HG03095 (cell line): ENCODE data around the gene NMUR1.

Experiments used
- ATAC-seq: cut with Tn5 transposase; IDR thresholded peaks from one replicate; pipeline ENCODE4 v1.9.1; 2021; ENCODE audit warnings: moderate library complexity; ENCODE audit not compliant: unreplicated experiment

NMUR1 gene

DNA sequence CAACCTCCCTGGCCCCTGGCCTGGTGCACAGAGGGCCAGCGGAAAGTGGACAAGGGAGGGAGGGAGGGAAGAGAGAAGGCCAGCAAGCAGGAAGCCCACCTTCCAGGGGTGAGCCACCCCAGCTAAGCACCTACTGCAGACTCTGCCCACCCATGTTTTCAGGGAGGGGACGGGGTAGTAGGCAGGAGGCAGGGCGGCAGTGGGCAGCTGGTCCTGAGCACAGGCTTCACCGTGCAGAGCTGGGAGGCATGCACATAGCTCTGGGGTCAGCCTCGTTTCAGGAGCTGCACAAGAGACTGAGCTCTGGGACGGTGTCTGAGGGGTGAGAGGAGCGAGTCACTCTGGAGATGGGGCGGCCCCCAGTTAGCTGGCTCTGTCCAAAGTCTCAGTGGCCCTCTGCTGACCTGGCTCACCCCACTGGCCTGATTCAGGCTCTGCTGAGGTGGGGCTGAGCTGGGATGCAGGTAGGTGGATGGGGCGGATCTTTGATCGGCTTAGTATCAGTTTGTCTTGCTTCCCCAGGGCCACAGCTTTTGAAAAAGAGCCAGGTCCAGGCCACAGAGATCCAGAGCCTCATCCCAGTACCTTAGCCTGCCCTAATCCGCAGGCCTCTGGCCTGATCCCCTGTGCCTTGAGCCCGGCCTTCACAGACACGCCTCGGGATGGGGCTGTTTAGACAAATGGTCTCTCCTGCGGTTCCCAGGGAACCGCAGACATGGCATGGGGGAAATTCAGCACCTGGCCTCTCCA is 3.7 kb downstream of the NMUR1 start:
- no peak for ATAC-seq

DNA sequence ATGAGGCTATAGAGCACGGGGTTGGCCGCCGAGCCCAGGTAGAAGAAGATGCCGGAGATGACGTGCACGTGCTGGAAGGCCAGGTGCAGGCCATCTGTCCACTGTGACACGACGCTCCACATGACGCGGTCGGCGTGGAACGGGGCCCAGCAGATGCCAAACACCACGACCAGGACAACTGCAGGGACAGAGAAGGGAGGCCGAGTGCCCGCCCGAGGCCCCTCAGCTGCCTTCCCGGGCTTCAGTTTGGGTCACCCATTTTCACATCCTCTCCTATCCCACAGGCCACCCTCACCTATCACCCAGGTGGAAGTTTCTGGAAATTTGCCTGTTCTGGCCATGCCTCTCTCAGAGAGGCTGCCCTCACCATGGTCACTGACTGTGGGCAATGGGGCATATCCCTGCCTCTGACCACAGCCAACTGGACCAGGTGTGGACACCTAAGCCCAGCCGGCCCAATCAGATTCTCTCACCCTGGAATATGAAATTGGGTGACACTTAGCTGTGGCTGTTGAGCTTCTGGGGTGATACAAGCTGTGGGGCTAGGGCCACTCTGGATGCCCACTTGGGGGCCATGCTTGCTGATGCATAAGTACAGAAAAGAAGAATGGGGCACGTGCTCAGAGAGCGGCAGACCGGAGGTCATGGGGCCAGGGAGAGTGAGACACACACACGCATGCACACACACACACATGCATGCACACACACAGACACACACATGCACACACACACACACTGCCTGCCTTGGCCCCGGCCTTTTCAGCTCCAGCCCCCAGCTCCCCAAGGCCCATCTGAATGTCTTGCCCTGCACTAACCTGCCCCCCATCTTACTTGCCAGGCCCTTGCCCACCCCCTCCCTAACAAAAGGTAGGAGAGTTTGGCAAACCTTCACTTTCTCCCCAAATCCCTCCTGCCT is 4.7 kb downstream of the NMUR1 start:
- ATAC-seq: no peak

DNA sequence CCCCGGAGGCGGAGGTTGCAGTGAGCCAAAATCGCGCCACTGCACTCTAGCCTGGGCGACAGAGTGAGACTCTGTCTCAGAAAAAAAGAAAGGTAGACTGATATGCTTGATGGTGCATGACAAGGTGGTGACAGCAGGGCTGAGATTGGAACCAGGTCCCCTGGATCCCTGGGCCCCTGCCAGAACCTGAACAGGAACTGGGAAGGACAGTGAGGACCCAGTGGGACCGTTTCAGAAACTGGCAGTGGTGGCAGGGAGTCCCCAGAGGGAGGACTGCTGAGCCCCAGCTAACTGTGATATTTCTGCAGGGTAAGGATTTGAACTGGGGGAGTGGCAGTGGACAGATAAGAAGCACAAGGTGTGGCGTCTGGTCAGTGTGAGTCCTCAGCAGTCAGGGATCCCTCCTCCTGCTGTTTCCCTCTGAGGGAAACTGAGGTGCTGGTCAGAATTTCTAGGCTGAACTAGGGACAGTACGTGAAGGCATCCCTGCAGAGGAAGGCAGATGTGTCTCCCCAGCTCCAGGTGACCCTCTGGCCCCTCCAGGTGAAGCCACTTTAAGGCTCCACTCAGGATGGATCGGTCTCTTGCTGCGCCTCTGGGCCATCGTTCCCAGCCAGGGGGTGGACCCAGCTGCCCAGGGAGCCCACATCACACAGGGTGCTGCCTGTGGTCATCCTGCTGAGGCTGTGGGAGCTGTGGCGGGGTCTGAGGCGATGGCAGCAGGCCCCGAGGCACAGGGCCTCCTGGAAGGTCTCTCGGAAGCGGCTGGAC is 5.6 kb downstream of the NMUR1 start:
- ATAC-seq: no peak

DNA sequence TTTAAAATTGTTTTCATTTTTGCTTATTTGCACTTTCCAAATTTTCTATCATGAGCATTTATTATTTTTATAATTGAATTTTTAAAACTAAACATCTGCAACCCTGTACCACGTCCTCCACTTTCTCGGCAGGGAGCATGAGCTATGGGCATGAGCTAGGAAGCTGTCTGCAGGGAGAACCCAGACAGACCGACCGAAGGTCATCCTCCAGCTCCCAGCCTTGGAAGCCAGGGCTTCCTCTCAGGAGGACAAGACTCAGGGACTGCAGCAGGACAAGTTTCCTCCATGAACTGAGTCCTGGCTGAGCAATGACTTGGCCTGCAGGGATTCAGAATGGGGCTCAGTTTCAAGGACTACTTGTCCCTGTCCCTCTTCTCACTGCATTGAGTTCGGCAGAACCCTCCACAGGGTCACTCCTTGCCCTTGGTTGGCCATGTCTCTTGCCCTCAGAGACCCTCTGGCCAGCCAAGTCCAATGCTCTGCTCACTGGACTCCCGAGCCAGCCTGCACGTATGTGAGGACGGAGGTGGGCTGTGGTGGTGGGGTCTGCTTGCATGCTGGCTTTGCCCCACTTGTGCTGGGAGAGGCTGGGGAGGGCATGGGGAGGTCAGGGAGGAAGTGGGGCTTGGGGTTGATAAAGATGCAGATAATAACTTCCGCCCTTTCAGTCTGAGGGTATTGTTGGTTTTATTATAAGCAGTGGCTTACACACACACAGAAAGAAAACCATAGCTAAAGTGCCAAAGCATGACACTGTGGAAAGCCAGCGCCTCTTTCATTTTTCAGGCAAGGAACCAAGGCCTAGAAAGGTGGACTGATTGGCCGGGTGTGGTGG is 6.6 kb downstream of the NMUR1 start:
- no peak for ATAC-seq

DNA sequence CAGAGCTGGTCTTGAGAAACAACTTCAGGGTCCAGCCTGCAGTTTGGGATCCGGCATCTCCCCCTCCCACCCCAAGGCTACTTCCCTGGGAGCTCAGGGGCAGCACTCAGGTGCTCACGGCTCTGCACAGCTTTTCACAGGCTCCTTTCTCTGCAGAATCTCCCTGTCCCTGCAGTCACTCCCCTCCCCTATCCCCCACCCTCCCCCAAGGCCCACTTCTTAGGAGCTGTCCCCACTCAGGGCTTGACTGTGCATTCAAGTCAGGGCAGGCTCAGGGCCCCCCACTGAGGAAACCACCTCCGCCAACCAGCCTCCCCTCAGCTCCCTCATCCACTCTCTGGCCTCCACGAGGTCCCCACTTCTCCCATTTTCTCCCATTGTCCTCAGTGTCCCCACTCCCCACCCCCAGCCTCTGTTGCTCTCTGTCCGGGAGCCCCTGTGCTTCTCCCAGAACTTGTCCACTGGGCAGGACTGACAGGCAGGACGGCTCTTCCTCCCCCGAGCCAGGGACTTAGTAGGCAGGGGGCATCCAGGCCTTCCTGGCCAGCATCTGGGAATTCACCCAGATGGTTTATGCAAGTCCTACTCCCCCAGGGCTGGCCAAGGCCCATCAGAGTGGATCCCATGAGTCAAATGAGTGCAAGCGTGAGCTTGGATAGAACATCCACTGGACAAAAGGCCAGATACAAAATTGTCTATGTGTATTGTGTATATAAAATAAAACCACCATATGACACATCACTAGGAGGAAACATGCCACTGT is 7.6 kb downstream of the NMUR1 start:
- ATAC-seq: no peak

DNA sequence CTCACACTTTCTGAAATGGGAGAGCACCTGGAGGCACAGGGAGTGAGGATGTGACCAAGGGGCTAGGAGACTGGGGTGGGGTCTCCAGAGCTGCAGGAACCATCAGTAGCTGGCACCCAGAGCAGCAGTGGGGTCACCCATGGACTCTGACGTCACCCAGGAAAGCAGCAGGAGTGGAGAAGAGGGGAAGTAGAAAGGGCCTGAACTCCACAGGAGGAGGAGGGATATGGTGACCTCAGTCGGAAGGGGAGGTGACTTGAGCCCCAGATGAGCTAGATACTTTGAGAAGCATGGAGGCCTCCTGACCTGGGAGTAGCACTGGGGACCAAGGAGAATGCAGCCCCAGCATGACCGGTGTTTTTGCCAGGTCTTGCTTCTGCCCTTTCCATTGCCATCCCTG is 8.8 kb downstream of the NMUR1 start:
- no peak for ATAC-seq

DNA sequence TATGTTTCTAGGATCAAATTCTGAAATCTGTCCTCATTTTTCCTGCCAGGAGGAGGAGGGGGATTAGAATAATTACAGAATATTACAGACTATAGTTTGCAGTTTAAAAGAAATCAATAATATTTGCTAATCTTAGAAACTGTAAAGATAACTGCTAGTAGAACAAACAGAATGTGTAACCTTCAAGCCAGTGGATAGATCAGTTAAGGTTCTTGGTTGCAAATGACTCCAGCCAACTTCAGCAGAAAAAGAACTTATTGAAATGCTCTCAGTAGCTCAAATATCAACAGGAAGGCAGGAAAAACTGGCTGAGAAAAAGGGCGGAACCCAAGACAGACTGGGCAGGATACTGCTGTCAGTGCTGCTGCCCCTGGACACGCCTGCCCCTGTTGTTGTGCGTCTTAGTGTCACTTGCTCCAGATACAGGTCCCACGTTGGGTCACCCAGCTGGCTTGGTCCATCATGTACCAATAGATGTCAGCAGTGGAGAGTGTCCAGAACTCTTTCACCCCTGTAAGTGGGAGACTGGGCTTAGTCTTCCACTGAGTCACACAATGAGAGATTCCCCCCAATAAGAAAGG is 10.2 kb downstream of the NMUR1 start:
- ATAC-seq: no peak

DNA sequence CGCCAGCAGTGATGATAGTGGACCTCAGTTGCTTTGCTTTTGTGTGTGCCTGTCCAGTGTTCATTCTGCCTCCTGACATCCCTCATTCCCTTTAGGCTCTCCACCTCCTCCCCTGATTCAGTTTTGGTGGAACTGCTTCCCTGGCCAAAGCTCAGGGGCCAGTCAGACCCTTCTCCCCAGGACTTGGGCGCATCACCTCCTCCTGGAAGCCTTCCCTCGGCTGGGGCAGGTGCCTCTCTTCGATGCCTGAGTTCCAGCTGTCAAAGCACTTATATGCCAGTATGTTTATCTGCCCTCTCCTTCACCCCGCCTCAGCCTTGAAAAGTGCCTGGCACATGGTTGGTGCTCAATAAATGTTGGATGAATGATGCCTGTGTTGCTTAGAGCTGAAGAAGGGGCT is 11.5 kb downstream of the NMUR1 start:
- ATAC-seq: no peak

DNA sequence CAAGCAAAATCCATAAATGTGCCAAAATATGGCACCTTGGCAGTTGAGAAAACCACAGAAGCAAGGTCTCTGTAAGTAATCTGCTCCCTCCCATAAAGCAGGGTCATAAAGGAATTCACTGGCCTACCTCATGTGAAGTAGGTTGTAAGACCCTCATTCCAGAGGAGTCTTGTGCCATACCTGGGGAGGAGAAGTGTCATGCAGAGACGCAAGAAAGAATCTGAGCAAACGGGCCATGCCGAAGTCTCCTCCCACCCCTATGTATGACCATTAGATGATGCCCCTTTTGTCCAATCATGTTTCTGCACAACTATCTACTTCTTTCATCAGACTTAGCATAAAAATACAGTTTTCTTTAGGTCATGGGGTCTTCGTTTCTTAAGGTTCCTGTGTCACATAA is 14.6 kb downstream of the NMUR1 start:
- ATAC-seq: no peak

DNA sequence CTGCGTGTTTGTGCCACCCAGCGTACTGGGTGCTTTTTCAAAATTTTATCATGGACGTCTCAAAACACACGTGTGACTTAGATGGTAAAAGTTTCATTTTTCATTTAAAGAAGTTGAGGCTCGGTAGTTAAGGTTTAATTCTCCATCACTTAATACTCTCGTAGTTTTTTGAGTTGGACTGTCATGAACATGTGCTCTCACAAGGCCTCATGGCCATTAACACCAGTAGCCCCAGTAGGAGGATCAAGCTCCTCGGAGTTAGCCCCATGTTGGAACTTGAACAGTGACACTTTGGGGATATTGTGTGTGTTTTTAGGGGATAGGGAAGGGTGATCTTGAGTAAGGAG is 15.3 kb downstream of the NMUR1 start:
- ATAC-seq: no peak

DNA sequence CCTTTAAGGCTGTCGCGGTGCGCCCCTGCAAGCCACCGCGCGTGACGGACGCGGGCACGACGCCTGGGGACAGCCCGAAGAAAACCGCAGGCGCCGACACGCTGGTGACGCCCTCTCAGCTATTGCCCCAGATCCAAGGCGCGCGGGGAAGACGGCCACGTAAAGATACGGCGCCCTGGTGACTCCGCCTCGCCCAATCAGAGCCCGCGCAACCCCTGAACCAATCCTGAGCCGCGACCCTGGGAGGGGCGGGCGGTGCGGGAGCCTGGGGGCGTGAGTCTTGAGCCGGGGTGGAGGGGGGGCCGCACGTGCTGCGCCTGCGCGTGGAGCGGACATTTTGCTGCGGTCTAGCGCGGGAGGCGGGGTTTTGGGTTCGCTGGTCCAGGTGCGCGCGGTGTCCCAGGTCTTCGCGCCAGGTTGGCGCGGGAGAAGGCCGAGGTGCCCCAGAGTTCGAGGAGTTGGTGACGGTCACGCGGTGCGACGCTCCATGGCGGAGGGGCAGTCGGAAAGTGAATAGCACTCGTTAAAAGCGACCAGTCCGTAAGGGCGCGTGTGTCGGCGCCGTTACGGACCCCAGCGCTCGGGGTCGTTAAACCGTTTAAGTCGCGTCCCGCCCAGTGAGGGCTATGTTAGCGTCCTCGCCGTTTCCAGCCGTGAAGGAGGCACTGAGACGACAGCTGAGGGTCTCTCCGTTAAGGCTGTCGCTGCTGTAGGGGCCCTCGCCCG is 15.9 kb downstream of the NMUR1 start:
- ATAC-seq: peak; percentile 98

DNA sequence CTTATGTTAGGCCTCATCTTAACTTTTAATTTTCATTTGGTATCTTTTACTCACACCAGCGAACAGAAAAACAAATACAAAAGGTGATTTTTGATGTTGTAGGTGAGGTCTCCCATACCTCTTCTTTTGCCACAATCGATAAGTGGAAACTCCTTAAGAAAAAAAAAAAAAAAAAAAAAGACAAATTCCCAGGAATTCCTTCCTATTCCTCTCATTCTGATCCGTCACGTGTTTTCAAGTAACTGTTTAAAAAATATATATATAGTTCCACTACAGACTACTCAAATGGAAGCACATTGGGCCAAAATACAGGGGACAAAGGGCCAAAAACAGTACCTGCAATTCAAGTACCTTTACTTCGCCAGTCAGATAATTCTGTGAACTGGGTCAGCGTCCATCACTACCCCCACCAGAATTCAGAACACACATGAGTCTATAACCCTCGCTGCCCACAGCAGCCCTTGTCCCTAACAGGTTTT is 16.5 kb downstream of the NMUR1 start:
- no peak for ATAC-seq

DNA sequence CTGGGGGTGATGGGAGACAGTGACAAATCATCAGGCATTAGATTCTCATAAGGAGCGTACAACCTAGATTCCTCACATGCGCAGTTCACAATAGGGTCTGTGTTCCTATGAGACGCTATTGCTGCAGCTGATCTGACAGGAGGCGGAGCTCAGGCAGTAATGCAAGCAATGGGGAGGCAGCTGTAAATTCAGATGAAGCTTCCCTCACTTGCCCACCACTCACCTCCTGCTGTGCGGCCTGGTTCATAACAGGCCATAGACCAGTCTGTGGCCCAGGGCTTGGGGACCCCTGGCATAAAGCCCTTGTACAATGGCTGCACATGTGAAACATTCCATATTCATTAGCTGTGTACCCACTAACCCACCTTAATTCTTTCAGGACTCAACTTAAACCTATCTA is 18.0 kb downstream of the NMUR1 start:
- ATAC-seq: no peak

DNA sequence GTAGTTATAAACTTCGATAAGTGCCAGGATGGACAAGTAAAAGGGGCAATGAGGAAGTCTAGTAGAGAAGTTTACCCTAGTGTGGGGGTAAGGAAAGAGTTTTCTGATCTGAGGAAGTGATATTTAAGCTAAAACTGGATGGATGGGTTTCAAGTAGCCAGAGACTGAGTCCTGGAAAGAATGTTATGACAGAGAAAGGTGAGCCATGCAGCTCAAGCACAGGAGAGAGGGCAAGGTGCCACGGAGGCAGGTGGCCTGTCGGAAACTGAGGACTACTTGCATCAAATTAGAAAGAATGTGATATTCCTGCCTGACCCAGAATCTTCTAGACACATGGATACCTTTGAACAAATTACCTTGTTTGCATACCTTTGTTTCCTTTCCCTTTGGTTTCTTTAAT is 26.5 kb downstream of the NMUR1 start:
- no peak for ATAC-seq

DNA sequence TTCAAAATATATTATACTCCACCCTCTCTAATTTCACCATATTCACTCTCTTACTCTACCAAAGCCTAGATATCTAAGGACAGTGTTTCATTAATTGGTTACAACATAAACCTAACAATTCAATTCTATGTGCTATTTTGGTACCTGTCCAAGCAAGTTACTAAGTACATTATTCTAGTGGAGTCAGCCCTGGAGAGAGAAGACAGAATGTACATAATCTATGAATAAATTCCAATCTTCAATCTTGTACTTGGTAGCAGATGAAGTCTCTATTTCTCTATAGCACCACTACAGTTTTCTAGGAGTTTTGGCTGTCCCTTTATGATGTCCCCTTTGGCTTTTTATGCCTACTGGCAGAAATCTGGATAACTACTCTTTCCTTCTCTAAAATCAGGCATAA is 27.6 kb downstream of the NMUR1 start:
- ATAC-seq: no peak

DNA sequence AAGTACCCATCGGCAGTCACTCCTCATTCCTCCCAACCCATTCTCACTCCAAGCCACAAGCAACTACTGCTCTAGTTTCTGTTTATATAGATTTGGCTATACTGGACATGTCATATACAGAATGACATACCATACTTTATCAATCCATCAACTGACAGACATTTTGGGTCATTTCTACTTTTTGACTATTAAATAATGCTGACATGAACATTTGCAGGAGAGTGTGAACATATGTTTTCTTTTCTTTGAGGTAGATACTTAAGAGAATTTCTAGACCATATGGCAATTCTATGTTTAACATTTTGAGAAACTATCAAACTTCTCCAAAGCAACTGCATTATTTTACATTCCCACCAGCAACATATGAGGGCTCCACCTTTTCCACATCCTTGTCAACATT is 32.6 kb downstream of the NMUR1 start:
- no peak for ATAC-seq

DNA sequence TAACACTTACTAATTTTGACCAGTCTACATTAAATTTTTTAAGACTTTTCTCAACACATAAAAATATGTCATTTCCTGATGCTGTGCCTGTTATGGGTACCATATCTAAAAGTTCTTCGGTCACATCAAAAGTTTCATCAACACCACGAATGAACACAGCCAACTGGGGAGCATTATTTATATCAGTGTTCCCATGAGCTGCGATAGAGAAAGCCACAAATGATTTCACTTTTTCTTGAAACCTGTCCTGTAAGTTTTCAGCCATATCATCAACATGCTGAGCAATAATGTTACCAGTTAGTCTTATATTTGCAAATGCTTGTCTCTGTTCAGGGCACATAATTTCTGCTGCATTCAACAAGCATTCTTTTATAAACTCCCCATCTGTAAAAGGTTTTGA is 35.6 kb downstream of the NMUR1 start:
- no peak for ATAC-seq

DNA sequence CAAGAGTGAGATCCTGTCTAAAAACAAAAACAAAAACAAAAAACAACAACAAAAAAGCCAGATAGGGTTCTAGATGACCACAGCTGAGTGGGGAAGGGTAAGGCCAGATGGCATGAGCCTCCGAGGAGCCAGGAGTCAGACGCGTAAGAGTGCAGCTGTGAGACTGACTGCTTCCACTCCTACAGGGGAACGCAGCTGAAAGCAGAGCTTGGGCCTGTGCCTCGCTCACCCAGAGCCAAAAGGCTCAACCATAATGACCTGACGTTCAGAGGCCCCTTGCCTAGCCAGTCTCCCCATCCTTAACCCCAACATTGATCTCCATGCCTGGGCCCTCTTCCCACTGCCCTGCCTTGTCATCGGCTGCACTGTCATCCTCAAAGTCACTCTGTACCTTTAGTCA is 39.4 kb downstream of the NMUR1 start:
- ATAC-seq: no peak

DNA sequence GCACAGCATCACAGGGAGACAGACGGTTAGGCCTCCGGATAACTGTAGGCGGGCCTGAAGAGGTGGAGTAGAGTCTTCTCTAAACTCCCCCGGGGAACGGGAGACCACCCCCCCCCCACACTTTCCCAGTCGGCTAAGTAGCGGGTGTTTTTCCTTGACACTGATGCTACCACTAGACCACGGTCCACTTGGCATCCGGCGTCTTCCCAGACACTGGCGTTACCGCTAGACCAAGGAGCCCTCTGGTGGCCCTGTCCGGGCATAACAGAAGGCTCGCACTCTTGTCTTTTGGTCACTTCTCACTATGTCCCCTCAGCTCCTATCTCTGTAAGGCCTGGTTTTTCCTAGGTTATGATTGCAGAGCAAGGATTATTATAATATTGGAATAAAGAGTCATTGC is 40.3 kb downstream of the NMUR1 start:
- ATAC-seq: no peak
